ENCODE results near the gene MTUS2. TPM values are rescaled to one million over a fixed set of nuclear protein-coding genes. Genes with fewer than 3 reads are reported as not detected.

Gene MTUS2
- total RNA-seq, 1 experiment from 2014 or later = not detected

DNA sequence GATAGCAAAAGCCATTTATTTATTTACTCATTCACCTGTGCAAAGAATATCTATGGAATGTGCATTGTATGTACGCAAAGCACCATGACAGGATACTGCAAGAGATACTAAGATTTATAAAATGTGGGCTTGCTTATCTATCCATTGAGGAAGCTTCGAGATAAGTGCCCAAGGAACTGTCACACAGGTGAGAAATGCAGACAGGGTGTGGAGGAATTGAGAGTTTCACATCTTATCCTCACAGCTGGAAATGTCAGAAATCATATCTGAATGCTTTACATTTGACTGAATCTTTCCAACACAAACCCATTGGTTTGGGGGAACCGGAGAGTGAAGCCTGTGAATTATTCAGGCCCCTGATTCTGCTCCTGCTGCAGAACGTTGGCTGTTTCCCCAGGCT, 662.4 kb downstream of the MTUS2 start:
- no peak for DNase-seq (ENCODE audit: low read depth)

- no peak for DNase-seq (ENCODE audit: low read depth)
These were observed 663.1 kb downstream of the MTUS2 start for GRCh38 chr13:29483211-29483610.

GRCh38 chr13:29483623-29484022, 663.5 kb downstream of the MTUS2 start:
- no peak for DNase-seq (ENCODE audit: low read depth)

DNA sequence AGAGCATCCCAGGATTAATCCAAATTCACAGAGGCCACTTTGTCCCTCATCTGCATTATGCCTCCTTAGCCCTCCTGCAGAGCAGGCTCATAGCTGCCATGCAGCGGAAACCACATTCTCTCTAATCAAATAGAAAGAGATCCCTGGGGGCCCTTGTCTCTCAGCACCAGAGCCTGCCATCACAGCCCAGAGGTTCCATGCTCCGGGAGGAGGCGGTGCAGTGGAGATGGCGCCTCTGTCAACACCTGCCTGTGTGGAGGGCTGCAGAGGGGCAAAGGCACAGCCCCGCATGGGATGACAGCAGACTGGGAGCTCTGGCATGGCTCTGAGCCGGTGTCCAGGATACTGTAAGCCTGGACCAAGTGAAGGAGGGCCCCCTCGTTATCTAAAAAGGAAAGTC, 664.1 kb downstream of the MTUS2 start:
- DNase-seq (ENCODE audit: low read depth) = no peak

DNA sequence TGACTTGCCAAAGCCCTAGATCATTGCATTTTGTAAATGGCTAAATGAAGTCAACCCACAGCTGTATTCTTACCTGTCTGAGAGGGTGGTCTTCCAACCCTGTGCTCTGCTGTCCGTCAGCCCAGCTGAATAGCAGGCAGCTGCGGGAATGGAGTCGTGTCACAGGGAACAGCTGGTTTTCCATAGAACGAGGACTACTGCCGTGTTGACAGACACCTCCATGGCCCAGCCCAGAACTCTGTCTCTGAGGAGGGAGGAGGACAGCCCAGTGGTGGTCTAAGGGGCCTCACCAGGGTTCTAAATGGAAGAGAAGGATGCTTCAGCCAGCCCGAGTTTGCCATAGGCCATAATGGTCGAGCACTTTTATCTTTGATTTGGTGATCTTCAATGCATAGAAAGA, 664.7 kb downstream of the MTUS2 start:
- DNase-seq (ENCODE audit: low read depth) = no peak

DNA sequence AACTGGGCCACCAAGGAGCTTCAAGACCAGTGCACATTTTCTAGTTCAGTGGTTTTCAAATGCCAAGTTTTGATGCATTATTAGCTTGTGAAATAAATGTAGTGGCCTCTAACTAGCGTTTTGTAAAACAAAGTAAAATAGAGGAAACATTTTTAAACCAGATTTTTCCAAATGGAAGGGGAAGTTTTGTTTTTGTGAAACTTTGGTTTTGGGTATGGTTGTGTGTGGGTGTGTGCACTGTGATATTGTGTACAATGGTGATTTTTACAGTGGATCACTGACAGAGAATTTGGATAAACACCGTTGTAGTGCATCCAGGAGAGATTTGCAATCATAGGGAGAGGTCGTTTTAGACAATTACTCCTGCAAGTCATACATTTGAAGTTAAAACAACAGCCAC, 666.4 kb downstream of the MTUS2 start:
- DNase-seq (ENCODE audit: low read depth) = no peak

DNA sequence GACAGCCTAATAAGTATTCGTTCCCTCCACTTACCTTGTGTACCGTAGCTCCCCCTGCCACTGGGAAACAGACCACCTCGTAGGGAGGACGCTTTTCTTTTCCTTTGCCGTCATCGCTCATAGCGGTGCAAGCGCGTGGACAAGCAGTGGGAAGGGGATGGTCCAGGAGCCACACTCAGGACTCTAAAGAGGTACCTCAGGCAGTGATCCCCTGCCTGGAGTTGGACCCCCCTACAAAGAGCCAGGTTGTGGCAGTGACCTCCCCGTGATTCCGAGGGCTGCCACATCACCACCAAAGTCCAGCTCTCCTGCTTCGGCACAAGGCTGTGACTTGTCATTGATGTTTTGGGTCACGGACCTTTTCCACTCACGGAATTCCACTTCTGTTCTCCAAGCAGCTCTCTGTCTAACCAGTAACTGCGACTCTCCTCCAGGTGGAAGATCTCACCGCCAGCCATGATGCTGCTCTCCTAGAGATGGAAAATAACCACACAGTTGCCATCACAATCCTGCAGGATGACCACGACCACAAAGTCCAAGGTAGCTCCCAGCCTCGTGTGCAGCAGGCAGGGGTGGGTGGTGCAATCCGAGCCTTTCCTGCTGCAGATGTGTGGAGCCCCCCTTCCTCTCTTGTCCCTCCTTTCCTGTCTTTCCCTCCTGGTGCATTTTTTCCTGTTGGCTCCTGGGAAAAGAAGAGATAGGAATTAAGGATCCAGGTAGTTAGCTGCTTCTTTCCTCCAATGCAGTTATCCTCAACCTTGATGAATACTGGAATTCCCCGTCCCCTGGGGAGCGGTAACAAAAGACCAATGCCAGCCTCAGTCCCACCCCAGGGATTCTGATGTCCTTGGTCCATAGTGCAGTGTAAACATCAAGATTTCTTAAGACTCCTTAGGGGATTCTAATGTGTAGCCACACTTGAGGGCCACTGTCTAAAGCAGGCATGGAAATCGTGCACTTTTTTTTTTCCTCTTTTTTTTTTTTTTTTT, 667.6 kb downstream of the MTUS2 start:
- DNase-seq (ENCODE audit: low read depth) = no peak

DNA sequence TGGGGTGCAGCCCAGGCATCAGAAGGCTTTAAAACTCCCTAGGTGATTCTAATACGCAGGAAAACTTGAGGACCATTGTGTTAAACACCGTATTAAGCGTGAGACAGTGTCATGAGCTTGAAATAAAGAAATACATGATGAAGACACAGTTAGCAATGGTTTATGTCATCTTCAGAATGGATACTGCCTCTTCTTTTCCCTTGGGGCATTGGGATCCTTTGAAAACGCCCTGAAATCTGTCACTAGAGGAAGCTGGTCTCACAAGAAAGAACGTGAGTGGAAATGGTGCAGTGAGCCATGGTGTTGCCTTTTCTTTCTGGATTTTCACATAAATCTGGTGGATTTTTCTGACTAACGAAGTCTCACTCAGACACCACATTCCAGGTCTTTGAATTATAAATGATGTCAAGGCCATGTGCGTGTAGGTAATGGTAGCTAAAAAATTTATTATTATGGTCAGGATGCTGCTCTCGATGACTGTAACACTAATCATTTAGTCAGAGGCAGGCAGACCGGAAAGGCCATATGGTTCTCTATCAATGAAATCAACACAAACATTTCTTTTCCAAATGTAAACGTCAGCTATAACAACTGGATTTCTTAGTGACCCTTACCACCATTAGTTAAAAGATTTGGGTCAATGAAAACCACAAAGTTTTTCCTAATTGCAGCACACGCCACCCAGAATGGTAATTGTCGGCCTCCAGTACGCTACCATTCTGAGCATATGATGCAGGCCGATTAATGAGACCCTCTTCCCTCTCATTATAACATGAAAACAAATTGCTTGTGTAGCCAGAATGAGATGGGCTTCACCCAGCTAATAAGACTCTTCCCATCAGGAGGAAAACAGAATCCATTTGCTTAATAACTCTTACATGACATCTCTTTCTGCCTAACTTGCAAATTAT, 669.8 kb downstream of the MTUS2 start:
- no peak for DNase-seq (ENCODE audit: low read depth)

GRCh38 chr13:29490561-29490885, 670.4 kb downstream of the MTUS2 start:
- no peak for DNase-seq (ENCODE audit: low read depth)

GRCh38 chr13:29491248-29491647, 671.1 kb downstream of the MTUS2 start:
- DNase-seq (ENCODE audit: low read depth) = no peak

DNA sequence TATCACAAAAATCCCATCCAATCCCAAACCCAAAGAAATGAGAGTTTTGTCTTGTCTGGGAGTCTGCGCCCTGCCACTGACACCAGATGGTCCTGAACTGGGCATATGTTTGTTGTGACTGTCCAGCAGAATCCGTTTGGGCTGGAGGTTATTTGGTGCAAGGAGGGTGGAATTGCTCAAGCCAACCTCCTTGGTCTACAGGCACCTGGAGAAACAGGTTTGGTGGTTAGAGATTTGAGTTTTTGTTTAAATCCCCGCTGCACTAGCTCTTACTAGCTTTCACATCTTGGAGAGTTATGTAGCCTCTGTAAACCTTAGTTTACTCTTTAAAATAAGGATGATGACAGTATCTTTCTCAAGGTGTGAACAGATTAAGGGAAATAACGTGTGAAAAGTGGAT, 673.7 kb downstream of the MTUS2 start:
- no peak for DNase-seq (ENCODE audit: low read depth)

DNA sequence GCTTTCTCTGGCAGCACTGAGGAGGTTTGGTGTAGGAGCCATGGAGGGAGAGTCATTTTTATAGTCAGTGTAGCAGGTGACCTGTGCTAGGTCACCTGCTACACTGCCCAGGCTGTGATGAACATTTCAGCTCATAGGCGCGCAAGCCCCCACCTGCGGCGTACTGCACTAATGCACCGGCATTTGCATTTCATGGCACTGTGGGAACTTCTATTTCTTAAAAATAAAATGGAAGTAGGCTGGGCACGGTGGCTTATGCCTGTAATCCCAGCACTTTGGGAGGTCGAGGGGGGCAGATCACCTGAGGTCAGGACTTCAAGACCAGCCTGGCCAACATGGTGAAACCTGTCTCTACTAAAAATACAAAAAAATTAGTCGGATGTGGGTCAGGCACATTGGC, 674.4 kb downstream of the MTUS2 start:
- DNase-seq (ENCODE audit: low read depth) = no peak

GRCh38 chr13:29496241-29496712, 676.1 kb downstream of the MTUS2 start:
- no peak for DNase-seq (ENCODE audit: low read depth)

DNA sequence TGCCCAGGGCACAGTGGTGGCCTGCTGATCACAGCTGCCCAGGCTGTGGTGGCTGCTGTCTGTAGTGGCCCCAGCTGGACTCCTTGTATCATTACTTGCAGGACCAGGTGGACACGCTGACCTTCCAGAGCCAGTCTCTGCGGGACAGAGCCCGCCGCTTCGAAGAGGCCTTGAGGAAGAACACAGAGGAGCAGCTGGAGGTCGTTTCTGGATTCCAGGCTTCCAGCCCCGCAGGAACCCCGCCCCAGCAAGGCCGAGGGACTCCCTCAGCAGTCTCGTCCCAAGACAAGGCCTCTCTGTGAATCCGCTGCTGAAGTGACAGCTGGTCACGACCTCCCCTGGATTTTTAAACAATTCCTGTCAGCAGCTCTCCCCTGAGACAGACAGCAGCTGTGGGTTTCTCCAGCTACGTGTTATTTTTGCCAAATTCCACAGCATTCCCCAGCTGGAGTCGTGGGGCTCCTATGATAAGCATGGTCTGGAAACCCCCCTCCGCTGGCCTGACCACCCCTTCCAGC, 677.1 kb downstream of the MTUS2 start:
- peak; percentile 80 for DNase-seq (ENCODE audit: low read depth)

- no peak for DNase-seq (ENCODE audit: low read depth)
These were observed 678.4 kb downstream of the MTUS2 start for GRCh38 chr13:29498426-29499040.

DNA sequence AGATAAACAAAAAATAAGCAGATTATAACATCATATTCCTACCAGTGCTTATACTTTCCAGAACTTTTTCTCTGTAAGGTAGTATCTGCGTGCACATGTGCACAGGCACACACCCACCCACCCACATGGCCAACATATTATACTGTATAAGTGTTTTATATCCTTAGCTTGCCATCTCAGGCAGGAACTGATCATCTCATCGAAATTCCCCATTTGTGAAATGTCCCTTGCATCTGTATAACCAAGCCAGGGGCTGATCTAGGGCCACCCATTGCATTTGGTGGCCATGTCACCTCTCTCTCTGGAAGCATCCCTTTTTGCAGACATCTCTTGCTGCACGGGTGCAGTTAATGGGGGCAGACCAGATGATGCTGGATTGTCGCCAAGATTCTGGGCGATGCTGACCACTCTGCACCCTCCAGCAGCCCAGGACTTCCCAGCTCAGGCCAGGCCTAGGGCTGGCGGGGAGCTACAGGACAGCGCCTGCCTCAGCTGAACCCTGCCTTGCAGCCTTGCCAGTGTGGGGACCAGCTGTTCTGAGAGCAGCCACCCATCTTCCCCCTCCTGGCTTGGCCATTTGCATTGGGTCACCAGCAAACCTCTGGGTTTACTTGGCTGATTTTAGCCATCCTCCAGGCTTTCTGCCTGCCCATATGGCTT, 679.5 kb downstream of the MTUS2 start:
- DNase-seq (ENCODE audit: low read depth) = no peak

DNA sequence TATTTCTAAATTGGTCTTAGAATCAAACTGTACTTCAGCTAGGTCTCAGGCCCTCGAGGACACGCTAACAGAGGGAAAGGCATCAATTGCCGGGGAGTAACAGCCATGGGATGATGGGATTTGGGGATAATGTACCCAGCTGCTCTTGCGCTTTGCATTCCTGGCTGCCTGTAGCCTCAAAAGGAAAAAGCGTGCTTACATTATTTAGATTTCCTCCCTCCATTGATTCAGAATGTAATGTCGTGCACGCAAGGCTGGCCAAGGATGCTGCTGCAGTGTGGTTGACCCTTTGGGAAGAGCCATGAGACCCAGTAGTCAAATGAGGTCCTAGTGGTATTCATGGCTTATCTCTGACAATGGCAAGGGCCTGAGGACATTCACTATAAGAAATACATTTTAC, 680.2 kb downstream of the MTUS2 start:
- no peak for DNase-seq (ENCODE audit: low read depth)

DNA sequence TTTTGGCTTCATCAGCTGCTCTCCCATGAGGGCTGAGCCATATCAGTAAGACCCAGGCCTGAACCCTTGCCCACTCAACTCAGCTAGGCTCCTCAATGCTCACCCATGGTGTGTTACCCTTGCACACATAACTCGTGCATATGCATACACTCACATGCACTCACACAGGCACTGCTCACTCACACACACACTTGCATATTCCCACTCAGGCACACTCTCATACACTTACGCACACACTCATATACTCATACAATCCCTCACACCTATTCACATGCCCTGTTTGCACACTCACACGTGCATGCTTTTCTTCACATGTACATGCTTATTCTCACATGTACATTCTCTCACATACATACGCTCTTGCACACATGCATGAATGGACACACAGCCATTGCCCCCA, 681.5 kb downstream of the MTUS2 start:
- DNase-seq (ENCODE audit: low read depth) = no peak

DNA sequence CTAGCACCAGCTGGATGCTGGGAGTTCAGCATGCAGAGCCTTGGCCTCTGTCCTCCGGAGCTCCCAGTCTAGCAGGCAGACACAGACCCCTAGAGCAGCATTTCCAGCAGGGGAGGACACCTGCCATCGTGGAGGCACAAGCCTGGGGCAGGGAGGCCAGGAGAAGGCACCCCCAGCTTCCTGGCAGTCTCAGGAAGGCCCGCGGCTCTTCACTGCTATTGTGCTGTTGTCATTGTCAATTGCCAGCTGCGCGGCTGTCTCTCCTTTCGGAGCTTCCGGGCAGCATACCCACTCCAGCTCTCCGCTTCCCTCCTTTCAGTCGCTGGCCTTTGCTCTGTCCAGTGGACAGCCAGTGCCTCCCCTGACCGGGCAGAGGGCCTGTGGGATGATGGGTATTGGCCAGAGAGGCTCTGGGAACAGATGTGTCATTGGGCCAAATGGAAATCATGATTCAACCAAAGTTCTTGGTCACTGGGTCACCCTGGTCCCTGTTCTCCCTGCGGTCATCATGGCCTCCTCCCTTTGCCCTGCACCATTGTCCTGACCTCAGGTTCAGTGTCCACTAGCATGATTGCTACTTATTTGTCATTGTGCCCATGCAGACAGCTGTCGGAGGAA, 682.4 kb downstream of the MTUS2 start:
- DNase-seq (ENCODE audit: low read depth) = peak; percentile 70

GRCh38 chr13:29503041-29503837, 683.1 kb downstream of the MTUS2 start:
- peak; percentile 65 for DNase-seq (ENCODE audit: low read depth)

Measured in LHCN-M2 (cell line).